Keratinocyte (primary cell): ENCODE data around the gene CASP10.

Experiments used
- EZH2 ChIP-seq: IDR thresholded peaks from one replicate; pipeline ENCODE4 v1.6.1; 2012; ENCODE audit warnings: inconsistent platforms, mild to moderate bottlenecking, low read length, moderate library complexity
- TF ChIP-seq, protein P1 (sequence below), 3 experiments: IDR thresholded peaks in 1 of 3; conservative IDR thresholded peaks in 1 of 3; optimal IDR thresholded peaks in 1 of 3; 2 replicates in 2 of 3; 3 replicates in 1 of 3; pipeline versions ENCODE3 to v1.5.1; 2011; ENCODE audit warnings: low read length in 3 of 3, mild to moderate bottlenecking in 3 of 3, moderate library complexity in 2 of 3, control low read depth in 1 of 3, inconsistent platforms in 1 of 3; ENCODE audit not compliant: insufficient read depth in 2 of 3; ENCODE audit errors: extremely low read depth in 1 of 3

DNA sequence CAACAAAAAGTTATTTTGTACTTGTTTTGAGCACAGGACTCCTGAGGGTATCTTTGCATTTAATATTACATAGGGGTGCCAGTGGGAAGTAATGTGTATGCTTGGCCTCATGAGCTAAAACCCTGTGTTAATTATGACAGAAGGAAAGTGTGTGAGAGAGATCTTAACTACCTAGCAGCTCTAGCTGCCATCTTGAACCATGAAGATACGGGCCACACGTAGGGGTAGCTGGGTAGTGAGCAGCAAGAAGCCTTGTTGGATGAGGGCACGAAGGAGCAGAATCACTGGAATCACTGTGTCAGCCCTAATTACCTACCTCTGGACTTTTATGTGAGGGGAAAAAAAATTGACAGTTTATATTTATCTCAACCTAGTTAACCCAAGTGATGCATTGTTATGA lies 15.4 kb upstream of the CASP10 start:
- TF ChIP-seq, protein P1, sequence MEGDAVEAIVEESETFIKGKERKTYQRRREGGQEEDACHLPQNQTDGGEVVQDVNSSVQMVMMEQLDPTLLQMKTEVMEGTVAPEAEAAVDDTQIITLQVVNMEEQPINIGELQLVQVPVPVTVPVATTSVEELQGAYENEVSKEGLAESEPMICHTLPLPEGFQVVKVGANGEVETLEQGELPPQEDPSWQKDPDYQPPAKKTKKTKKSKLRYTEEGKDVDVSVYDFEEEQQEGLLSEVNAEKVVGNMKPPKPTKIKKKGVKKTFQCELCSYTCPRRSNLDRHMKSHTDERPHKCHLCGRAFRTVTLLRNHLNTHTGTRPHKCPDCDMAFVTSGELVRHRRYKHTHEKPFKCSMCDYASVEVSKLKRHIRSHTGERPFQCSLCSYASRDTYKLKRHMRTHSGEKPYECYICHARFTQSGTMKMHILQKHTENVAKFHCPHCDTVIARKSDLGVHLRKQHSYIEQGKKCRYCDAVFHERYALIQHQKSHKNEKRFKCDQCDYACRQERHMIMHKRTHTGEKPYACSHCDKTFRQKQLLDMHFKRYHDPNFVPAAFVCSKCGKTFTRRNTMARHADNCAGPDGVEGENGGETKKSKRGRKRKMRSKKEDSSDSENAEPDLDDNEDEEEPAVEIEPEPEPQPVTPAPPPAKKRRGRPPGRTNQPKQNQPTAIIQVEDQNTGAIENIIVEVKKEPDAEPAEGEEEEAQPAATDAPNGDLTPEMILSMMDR (optimal IDR thresholded peaks at IDR 0.05 in 1 of 3, IDR thresholded peaks at IDR 0.05 in 1 of 3, conservative IDR thresholded peaks at IDR 0.05 in 1 of 3; ENCODE audit: extremely low read depth in 1 of 3, insufficient read depth in 2 of 3, low read length in 3 of 3), result no peak
- TF ChIP-seq EZH2, result no peak
